ENCODE data around the gene IGF2. TPM values are rescaled to one million over a fixed set of nuclear protein-coding genes. Genes with fewer than 3 reads are reported as not detected.

The IGF2 gene
- total RNA-seq, 4 donors from 2014 or later, result 8.2 to 19.8 (median 12.2) TPM

DNA sequence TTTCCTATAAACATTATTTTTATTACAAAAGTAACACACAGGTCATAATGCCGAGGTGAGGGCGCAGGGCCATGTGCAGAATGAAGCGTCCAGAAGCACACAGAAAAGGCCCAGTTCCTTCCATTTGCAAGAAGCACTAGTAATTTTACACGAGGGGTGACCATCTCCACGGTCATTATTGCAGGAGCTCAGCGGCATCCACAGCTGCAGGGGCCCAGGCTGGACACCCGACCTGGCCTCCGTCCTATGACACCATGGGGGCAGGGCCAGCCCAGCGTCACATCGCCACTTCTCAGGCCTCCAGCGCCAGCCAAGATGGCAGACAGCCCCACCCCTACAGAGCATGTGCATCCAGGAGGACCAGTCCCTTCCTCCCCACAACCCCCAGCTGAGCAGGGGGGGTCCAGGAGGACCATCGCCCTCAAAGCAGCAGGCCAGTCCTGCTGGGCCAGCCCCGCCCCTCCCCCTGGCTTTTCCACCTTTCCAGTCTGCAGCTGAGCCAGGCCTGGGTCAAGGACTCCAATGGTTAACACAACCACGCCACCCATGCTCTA is 3.5 kb downstream of the IGF2 start:
- in situ Hi-C loops (cut with MboI; ENCODE audit: low pct_ligation_motif_present in 1 of 4, low pct_unique_long_range_greater_than_20kb in 1 of 4, low sequenced_read_pairs in 3 of 4) (no loop called here), intact Hi-C loops (cut with DNase I; ENCODE audit: low total_unique reads) (no loop called here)
- H3K9me3 ChIP-seq, result no peaks in the 10 kb centered on the region
- H3K36me3 ChIP-seq, result no peaks in the 10 kb centered on the region
- H3K27ac ChIP-seq, result no peak overlapping the region
- TF ChIP-seq EP300 (IDR thresholded peaks at IDR 0.05; ENCODE audit: low read depth) (no peak), POLR2AphosphoS5 (IDR thresholded peaks at IDR 0.05) (no peak), POLR2A (IDR thresholded peaks at IDR 0.05) (no peak)
- TF ChIP-seq, protein P1, sequence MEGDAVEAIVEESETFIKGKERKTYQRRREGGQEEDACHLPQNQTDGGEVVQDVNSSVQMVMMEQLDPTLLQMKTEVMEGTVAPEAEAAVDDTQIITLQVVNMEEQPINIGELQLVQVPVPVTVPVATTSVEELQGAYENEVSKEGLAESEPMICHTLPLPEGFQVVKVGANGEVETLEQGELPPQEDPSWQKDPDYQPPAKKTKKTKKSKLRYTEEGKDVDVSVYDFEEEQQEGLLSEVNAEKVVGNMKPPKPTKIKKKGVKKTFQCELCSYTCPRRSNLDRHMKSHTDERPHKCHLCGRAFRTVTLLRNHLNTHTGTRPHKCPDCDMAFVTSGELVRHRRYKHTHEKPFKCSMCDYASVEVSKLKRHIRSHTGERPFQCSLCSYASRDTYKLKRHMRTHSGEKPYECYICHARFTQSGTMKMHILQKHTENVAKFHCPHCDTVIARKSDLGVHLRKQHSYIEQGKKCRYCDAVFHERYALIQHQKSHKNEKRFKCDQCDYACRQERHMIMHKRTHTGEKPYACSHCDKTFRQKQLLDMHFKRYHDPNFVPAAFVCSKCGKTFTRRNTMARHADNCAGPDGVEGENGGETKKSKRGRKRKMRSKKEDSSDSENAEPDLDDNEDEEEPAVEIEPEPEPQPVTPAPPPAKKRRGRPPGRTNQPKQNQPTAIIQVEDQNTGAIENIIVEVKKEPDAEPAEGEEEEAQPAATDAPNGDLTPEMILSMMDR (IDR thresholded peaks at IDR 0.05), result no peak
- no peak overlapping the region for H3K4me3 ChIP-seq
- DNase-seq, result no peak
- H3K4me1 ChIP-seq, result peaks cover 0 to 31% (median 8%) of the 10 kb centered on the region in 4 donors
- 71 to 82% methylated on average over 1 to 14 of the region's 14 CpGs for WGBS, 2 donors (ENCODE audit: low coverage in 1 of 2)
- peaks cover 81% of the 10 kb centered on the region for H3K27me3 ChIP-seq

DNA sequence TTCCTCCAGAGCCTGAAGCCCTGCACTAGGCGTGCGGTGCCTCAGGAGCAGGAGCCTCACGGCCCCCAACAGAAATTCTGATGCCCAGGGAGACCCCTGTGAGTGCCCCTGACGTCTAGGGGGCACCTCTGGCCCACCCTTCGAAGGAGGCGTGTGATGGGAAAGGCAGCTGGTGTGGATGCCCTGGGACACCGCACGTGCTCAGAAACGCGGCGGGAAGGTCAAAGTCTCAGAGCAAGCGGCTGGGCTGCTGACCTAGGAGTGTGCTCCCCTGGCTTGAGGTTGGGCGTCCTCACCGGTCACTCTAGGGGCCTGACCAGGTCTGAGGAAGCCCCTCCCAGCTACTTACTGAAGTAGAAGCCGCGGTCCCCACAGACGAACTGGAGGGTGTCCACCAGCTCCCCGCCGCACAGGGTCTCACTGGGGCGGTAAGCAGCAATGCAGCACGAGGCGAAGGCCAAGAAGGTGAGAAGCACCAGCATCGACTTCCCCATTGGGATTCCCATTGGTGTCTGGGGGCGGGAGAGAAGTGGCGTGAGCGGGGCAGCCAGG is 4.1 kb downstream of the IGF2 start:
- H3K27me3 ChIP-seq, result peaks cover 75% of the 10 kb centered on the region
- in situ Hi-C loops (cut with MboI; ENCODE audit: low pct_ligation_motif_present in 1 of 4, low pct_unique_long_range_greater_than_20kb in 1 of 4, low sequenced_read_pairs in 3 of 4), result no loop called here
- DNase-seq, result no peak
- intact Hi-C loops (cut with DNase I; ENCODE audit: low total_unique reads), result no loop called here
- peaks cover 0 to 25% (median 6%) of the 10 kb centered on the region in 4 donors for H3K4me1 ChIP-seq
- H3K9me3 ChIP-seq, result no peaks in the 10 kb centered on the region
- H3K4me3 ChIP-seq, result no peak overlapping the region
- no peak overlapping the region for H3K27ac ChIP-seq
- 73% methylated on average over 26 of the region's 26 CpGs; no CpG with 5 or more reads in 1 of the 2 donors for WGBS, 2 donors (ENCODE audit: low coverage in 1 of 2)
- TF ChIP-seq EP300 (IDR thresholded peaks at IDR 0.05; ENCODE audit: low read depth), result no peak
- no peak for TF ChIP-seq POLR2A (IDR thresholded peaks at IDR 0.05)
- H3K36me3 ChIP-seq, result no peaks in the 10 kb centered on the region

GRCh38 chr11:2134022-2135010 is 4.9 kb downstream of the IGF2 start:
- Histone ChIP-seq H3K4me3 (no peak overlapping the region), H3K9me3 (no peaks in the 10 kb centered on the region), H3K27me3 (peaks cover 67% of the 10 kb centered on the region), H3K4me1 (peaks cover 0 to 20% (median 6%) of the 10 kb centered on the region in 4 donors), H3K36me3 (no peaks in the 10 kb centered on the region), H3K27ac (no peak overlapping the region)
- intact Hi-C loops (cut with DNase I; ENCODE audit: low total_unique reads) (no loop called here), in situ Hi-C loops (cut with MboI; ENCODE audit: low pct_ligation_motif_present in 1 of 4, low pct_unique_long_range_greater_than_20kb in 1 of 4, low sequenced_read_pairs in 3 of 4) (no loop called here)
- TF ChIP-seq POLR2A (IDR thresholded peaks at IDR 0.05), result no peak
- no peak for DNase-seq
- 58 to 70% methylated on average over 6 to 19 of the region's 19 CpGs for WGBS, 2 donors (ENCODE audit: low coverage in 1 of 2)

DNA sequence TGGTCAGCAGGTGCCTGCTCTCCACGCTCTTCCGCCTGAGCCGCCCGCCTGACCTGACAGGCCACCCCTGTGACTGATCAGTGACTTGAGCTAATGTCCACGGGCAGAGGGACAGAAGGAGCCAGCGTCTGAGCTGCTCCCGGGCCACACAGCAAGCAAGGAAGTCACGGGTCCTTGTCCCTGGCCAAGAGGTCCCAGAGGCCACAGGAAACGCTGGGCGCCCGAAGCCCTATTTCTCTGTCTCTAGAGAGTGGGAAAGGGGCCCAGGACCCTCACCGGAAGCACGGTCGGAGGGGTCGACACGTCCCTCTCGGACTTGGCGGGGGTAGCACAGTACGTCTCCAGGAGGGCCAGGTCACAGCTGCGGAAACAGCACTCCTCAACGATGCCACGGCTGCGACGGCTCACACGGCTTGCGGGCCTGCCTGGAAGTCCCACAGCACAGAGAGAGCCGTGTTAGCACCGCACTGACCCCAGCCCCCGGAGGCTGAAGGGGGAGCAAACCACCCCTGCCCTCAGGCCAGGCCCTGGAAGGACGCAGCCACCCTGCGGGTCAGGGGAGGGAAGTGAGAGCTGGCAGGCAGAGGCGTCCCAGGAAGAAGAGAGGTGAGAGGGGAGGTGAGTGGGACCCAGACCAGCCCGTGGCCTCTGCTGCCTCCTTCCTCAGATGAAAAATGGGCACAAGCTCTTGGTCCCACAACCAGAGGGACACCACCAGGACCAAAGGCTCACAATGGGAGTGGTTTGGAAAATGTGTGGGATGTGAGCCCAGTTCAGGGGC is 5.8 kb downstream of the IGF2 start:
- no peaks in the 10 kb centered on the region for H3K9me3 ChIP-seq
- in situ Hi-C loops (cut with MboI; ENCODE audit: low pct_ligation_motif_present in 1 of 4, low pct_unique_long_range_greater_than_20kb in 1 of 4, low sequenced_read_pairs in 3 of 4) (no loop called here), intact Hi-C loops (cut with DNase I; ENCODE audit: low total_unique reads) (no loop called here)
- peaks cover 59% of the 10 kb centered on the region for H3K27me3 ChIP-seq
- H3K27ac ChIP-seq, result no peak overlapping the region
- H3K4me3 ChIP-seq, result no peak overlapping the region
- H3K4me1 ChIP-seq, result peaks cover 0 to 14% (median 3%) of the 10 kb centered on the region in 4 donors
- DNase-seq, result no peak
- 56 to 100% methylated on average over 1 to 33 of the region's 33 CpGs for WGBS, 2 donors (ENCODE audit: low coverage in 1 of 2)
- H3K36me3 ChIP-seq, result no peaks in the 10 kb centered on the region
- TF ChIP-seq, protein P1 (IDR thresholded peaks at IDR 0.05), result no peak
- TF ChIP-seq POLR2A (IDR thresholded peaks at IDR 0.05), result no peak
- no peak for TF ChIP-seq POLR2AphosphoS5 (IDR thresholded peaks at IDR 0.05)
- no peak for TF ChIP-seq EP300 (IDR thresholded peaks at IDR 0.05; ENCODE audit: low read depth)
